NCI-H2171 (cell line): Measurements from ENCODE around the gene SERPINB6.
"Not testable (repeated sequence)": the region's sequence is repeated elsewhere in the genome, so short reads cannot be mapped to it uniquely, and the experiment has no call there.

Source experiments
- DNase-seq: peaks from one replicate; lab custom pipeline; 2025; lab: John Stamatoyannopoulos, UW

SERPINB6 gene

DNA sequence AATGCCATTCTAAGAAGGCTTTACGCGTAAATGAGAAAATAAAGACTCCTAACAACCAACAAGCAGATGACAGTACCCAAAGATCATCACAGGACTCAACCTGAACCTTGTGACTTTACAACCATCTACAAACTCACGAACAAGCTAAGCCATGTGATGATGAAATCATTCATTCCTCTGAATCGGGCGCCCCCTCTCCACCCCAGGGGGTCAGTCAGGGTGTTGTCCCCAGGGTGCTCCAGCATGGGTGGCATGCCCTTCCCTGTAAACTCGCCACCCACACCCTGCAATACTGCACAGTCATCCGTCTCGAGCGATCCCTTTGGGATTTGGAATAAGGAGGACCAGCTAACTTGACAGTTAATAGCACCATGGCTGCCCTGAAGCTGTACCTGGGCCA lies 12.6 kb downstream of the SERPINB6 start:
- DNase-seq = no peak

DNA sequence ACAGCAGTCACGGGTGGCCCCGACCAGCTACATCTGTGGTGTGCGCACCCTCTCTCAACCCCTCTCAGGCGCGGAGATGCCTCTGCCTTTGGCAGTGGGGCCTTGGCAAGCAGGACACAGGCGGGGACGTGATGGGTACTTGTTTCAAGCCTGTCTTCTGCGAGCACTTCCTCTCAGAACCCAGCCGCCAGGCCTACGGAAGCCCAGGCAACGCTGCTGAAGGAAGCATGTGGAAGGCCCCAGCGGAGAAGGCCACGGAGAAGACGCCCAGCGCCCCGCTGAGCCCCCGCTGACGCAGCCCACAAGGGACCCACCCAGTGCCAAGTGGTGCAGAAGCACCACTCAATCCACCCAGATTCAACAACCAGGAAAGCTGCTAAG lies 13.0 kb downstream of the SERPINB6 start:
- DNase-seq = no peak

- DNase-seq = no peak
These were observed 13.6 kb downstream of the SERPINB6 start for GRCh38 chr6:2957696-2958330.

GRCh38 chr6:2956930-2957685 lies 14.3 kb downstream of the SERPINB6 start:
- DNase-seq = no peak

- no peak for DNase-seq
These were observed 18.3 kb downstream of the SERPINB6 start for GRCh38 chr6:2953098-2953497.

DNA sequence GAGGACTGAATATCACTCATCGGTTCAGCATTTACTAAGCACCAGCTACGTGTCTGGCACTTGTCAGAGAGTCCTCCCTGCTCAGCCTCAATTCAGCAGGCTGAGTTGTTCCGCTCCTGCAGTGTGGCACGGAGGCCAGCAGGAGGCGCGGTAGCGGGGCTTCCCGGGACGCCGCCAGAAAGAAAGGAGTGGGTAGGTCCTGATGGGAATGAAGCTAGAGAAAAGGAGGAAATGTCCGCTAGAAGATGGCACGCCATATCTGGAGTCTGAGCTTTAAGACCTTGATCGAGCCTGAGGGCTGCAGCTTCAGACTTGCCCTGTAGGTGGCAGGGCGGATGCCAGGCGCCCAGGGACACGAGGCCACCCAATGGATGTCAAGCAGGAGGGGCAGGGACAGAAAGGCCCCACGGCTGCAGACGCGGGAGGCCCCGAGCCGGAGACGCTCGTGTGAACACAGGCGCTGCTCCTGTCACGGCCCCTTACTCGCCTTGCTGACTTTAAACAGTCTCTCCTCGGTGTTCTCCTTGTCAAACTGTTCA lies 18.7 kb downstream of the SERPINB6 start:
- DNase-seq = no peak

- DNase-seq = no peak
These were observed 19.6 kb downstream of the SERPINB6 start for GRCh38 chr6:2951728-2952127.

DNA sequence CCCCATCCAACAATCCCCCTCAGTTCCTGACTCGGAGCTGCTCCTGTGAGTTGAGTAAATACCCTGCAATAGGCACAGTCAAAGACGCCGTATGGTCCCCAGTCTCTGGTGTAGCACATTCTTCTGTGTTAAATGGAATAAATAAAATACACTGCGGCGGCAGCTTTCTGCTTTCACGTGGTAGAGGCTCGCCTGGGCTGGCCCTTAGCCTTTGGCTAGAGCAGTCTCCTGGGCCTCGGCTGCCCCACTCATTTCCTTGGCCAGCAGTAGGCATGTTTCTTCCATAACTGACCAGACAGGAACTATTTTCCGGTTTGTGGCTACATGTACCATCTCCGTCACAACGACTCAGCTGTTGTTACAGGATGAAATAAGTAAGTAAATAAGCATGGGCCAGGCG lies 20.7 kb downstream of the SERPINB6 start:
- DNase-seq = no peak

DNA sequence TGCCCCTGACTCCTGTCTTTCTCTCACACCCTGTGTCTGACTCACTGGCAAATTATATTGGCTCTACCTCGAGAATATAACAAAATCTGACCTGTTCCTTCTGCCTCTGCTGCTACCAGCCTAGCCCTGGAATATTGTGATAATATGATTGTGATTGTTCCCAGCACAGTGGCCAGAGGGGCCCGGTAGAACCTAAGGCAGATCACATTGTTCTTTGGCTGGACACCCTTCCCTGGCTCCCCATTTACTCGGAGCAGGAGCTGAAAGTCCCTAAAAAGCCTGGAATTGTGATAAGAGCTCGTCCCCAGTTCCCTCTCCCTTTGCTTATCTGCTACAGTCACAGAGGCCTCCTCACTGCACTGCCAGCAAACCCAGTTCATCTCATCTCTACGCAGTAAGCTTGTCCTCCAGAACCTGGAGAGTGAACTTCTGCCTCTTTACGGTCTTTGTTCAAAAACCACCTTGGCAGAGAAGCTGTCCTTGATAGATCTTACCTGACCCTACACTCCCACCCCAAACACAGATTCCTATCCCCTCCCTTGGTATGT lies 21.8 kb downstream of the SERPINB6 start:
- no peak for DNase-seq

DNA sequence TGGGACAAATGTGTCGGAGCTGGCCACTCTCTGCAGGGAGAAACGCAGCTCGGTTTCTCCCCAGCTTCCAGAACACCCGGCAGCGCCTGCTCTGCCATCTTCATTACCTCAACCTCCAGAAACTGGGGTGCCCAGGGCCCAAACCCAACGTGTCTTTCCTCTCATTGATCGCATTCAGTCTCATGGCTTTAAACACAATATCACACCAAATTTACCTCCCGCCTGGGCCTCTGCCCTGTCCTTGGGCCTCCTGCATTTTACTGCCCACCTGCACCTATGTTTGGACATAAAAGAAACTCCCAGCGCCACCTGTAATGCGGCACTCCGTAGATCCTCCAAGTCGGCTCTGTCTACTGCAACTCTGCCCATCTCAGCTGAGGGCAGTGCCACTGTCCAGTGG lies 22.2 kb downstream of the SERPINB6 start:
- no peak for DNase-seq

GRCh38 chr6:2948228-2949025 lies 22.9 kb downstream of the SERPINB6 start:
- no peak for DNase-seq

DNA sequence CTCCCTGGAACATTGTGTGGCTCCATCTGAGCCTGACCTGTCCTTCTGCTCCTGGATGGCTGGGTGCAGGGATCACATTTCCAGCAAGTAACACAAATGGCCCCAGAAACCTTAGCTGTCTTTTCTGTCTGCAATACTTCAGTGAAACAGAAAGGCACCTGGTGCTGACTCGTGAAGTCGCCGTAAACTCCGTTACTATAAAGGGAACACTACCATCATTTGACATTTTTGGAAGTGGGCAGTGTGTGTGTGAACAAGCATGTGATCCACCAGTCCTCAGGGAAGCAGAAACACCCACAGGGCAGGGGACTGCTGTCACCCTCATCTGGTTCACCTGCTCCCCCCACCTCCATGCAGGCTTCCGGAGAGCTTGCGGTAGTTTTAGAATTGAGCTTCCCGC lies 23.9 kb downstream of the SERPINB6 start:
- no peak for DNase-seq

GRCh38 chr6:2945153-2945452 lies 26.3 kb downstream of the SERPINB6 start:
- no peak for DNase-seq

DNA sequence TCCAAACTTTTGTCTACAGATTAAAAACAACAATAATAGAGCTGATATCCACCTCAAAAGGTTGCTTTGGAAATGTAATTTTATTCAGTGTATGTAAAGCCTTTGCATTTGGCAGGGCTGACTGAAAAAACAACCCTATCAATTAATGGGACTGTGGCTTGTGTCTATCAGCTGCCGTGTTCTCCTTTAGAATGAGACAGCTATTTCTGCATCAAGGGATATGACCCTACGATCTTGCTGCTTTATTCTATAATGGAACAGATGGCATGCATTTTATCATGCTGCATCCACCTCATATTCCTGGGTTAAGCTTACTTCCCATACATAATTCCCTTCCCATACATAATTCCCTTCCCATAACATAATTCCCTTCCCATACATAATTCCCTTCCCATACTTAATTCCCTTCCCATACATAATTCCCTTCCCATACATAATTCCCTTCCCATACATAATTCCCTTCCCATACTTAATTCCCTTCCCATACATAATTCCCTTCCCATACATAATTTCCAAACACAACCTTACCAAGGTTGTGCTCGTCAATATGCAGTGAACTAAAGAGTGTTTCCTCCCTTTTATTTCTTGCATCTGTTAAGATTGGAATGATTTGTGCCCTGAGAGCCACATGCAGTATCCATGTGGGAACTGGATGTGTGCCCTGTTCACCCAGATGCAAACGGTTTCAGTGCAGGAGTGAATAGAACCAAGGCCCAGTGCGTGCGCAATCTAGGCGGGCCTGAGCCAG lies 26.8 kb downstream of the SERPINB6 start:
- no peak for DNase-seq

GRCh38 chr6:2943564-2943955 lies 27.8 kb downstream of the SERPINB6 start:
- no peak for DNase-seq

DNA sequence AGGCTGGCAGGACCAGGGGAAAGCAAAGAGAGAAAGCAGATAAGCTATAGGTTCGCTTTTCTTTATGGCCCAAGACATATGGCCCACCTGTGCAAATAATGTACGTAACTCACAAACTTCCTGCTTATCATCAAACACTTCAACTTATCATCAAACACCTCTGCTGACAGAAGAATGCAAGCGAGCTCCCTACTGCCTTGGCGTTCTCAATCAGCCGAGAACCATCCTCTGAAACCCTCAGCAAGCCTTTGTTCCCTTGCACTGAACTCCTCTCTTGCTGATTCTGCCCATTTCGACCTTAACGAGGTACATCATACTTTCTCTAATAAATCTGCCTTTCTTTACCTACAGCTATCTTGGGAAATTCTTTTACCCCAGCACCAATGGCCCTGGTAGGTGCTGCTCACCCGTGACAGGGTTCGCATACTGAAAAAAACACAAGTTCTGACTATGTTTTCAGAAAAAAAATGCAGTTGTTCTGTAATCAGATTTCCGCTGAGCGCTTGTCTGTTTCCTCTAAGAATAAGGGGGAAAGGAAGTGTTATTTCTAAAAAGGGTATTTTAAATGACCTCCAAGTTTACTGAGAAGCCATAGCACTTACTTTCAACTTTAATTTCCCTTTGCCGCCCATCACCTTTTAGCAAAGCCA lies 28.3 kb downstream of the SERPINB6 start:
- no peak for DNase-seq

DNA sequence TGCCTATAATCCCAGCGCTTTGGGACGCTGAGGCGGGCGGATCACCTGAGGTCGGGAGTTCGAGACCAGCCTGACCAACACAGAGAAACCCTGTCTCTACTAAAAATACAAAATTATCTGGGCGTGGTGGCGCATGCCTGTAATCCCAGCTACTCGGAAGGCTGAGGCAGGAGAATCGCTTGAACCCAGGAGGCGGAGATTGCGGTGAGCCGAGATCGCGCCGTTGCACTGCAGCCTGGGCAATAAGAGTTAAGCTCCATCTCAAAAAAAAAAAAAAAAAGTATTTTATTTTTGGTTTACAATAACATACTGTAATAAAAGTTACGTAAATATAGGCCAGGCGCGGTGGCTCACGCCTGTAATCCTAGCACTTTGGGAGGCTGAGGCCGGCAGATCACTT lies 29.3 kb downstream of the SERPINB6 start:
- DNase-seq = not testable (repeated sequence)

GRCh38 chr6:2940851-2941250 lies 30.5 kb downstream of the SERPINB6 start:
- no peak for DNase-seq

GRCh38 chr6:2940010-2940850 lies 31.1 kb downstream of the SERPINB6 start:
- no peak for DNase-seq

- DNase-seq = no peak
These were observed 31.9 kb downstream of the SERPINB6 start for GRCh38 chr6:2939315-2940009.
